Skeletal muscle satellite cell (primary cell): ENCODE results near the gene MICAL3.

Experiments
- H3K27me3 ChIP-seq: 2 replicates; pipeline ENCODE4 v1.7.0; 2013; ENCODE audit warnings: low read length; ENCODE audit not compliant: control insufficient read depth, insufficient read depth
- H3K36me3 ChIP-seq: 2 replicates; pipeline ENCODE4 v1.7.0; 2013; ENCODE audit warnings: mild to moderate bottlenecking, control low read depth, low read length; ENCODE audit not compliant: insufficient read depth
- H3K4me1 ChIP-seq: 2 replicates; pipeline ENCODE4 v1.7.0; 2013; ENCODE audit warnings: low read length; ENCODE audit not compliant: control insufficient read depth, insufficient read depth
- H3K4me2 ChIP-seq: 2 replicates; pipeline ENCODE4 v1.7.0; 2013; ENCODE audit warnings: mild to moderate bottlenecking, low read length
- H3K4me3 ChIP-seq: 2 replicates; pipeline ENCODE4 v1.7.0; 2013; ENCODE audit warnings: low read length
- H3K9ac ChIP-seq: 2 replicates; pipeline ENCODE4 v1.7.0; 2013; ENCODE audit warnings: mild to moderate bottlenecking, low read depth, low read length, moderate library complexity
- H3K9me3 ChIP-seq: replicated peaks from 2 replicates; pipeline ENCODE4 v1.7.0; 2013; ENCODE audit warnings: mild to moderate bottlenecking, control low read depth, low read length

MICAL3 gene

GRCh38 chr22:17779286-17780115 is 244.9 kb downstream of the MICAL3 start:
- Histone ChIP-seq H3K36me3 (no peaks in the 10 kb centered on the region), H3K27me3 (no peaks in the 10 kb centered on the region), H3K9me3 (no peaks in the 10 kb centered on the region), H3K9ac (no peak overlapping the region), H3K4me3 (no peak overlapping the region), H3K4me1 (peaks cover 22% of the 10 kb centered on the region), H3K4me2 (no peak overlapping the region)

- Histone ChIP-seq H3K4me3 (no peak overlapping the region), H3K27me3 (no peaks in the 10 kb centered on the region)
These were observed 245.9 kb downstream of the MICAL3 start for GRCh38 chr22:17778412-17778976.

GRCh38 chr22:17777717-17778044 is 246.7 kb downstream of the MICAL3 start:
- no peaks in the 10 kb centered on the region for H3K9me3 ChIP-seq
- H3K27me3 ChIP-seq, result no peaks in the 10 kb centered on the region
- H3K9ac ChIP-seq, result no peak overlapping the region
- no peak overlapping the region for H3K4me3 ChIP-seq
- no peaks in the 10 kb centered on the region for H3K36me3 ChIP-seq
- peaks cover 27% of the 10 kb centered on the region for H3K4me1 ChIP-seq
- no peak overlapping the region for H3K4me2 ChIP-seq

More at GRCh38 chr22:17778412-17778976, 245.9 kb downstream of the MICAL3 start:
- H3K9me3 ChIP-seq, result no peaks in the 10 kb centered on the region
- H3K36me3 ChIP-seq, result no peaks in the 10 kb centered on the region
- H3K4me2 ChIP-seq, result no peak overlapping the region
- peaks cover 24% of the 10 kb centered on the region for H3K4me1 ChIP-seq
- no peak overlapping the region for H3K9ac ChIP-seq

DNA sequence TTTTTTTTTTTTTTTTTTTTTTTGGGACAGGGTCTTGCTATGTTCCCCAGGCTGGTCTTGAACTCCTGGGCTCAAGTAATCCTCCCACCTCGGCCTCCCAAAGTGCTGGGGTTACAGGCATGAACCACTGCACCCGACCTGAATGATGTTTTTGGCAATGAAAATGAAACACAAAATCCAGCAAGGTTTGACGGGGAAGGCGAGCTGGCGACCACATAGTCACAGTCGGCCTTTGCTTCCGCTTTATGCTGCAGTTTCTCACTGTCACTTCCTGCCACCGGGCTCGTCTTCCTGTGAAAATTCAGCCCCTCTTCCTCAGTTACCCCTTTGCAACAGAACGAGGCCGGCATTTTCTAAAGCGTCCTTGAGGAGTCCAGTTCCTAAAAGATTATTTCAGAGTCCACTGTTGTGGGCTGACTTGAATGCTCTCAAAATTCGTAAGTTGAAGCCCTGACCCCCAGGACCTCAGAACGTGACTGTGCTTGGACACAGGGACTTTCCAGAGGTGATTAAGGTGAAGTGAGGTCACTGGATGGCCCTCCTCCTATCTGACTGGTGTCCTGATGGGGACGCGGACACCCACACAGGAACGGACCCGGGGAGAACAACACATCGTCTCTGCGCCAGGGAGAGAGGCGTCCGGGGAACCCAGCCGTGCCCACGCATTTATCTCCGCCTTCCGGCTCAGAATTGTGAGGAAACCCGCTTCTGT is 247.2 kb downstream of the MICAL3 start:
- no peak overlapping the region for H3K4me3 ChIP-seq
- peaks cover 30% of the 10 kb centered on the region for H3K4me1 ChIP-seq
- H3K9ac ChIP-seq, result no peak overlapping the region
- H3K36me3 ChIP-seq, result no peaks in the 10 kb centered on the region
- H3K27me3 ChIP-seq, result no peaks in the 10 kb centered on the region
- H3K9me3 ChIP-seq, result no peaks in the 10 kb centered on the region
- H3K4me2 ChIP-seq, result no peak overlapping the region

DNA sequence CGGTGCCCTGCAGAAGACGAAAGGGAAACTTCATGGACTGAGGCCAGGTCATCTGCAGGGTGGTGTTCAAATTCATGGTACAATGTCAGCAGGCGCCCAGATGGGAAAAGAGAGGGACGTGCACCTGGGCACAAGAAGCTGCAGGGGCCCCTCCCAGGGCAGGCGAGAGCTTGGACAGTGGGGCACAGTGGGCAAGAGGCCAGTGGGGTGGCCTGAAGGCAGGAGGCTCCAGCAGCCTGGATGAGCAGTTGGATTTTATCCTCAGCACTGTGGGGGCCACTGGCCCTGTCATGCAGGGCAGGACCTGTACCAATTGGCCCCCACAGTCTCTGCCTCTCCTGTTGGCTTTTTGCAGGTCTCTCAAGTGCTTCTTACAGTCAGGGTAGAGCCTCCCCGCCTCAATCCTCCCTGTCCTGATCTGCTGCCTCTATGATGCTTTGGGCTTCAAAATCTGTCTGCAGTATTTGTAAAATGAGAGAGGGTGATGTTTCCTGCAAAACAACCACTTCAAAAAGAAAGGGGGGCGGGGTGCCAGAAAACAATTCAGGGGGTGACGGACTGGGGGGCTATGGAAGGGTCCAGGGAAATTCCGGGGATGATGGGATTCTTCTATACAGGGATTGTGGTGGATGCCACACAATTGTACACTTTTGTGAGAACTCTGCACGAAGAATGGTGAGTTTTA is 248.4 kb downstream of the MICAL3 start:
- Histone ChIP-seq H3K9ac (no peak overlapping the region), H3K4me2 (no peak overlapping the region), H3K36me3 (no peaks in the 10 kb centered on the region), H3K9me3 (no peaks in the 10 kb centered on the region), H3K4me3 (no peak overlapping the region), H3K27me3 (no peaks in the 10 kb centered on the region), H3K4me1 (peaks cover 25% of the 10 kb centered on the region)

- Histone ChIP-seq H3K27me3 (no peaks in the 10 kb centered on the region), H3K9me3 (no peaks in the 10 kb centered on the region), H3K9ac (no peak overlapping the region), H3K4me3 (no peak overlapping the region), H3K36me3 (no peaks in the 10 kb centered on the region), H3K4me2 (peak overlapping the region; percentile 96), H3K4me1 (peaks cover 24% of the 10 kb centered on the region)
These were observed 249.3 kb downstream of the MICAL3 start for GRCh38 chr22:17774926-17775685.

GRCh38 chr22:17774206-17774925 is 250.0 kb downstream of the MICAL3 start, which contains the start of gene BID:
Gene BID (minus strand): TSS chr22:17774469. CDS start chr22:17750116, 24,353 bp downstream.
- Histone ChIP-seq H3K9ac (peak within 1 kb of the TSS; percentile 81), H3K4me3 (peak within 1 kb of the TSS; percentile 73), H3K9me3 (no peaks in the 10 kb centered on the region), H3K4me2 (peak within 1 kb of the TSS; percentile 96), H3K36me3 (no peaks in the 10 kb centered on the region), H3K4me1 (peaks cover 24% of the 10 kb centered on the region), H3K27me3 (no peaks in the 10 kb centered on the region)

- Histone ChIP-seq H3K9ac (peak overlapping the region; percentile 81), H3K4me3 (peak overlapping the region; percentile 73), H3K4me2 (peak overlapping the region; percentile 96), H3K4me1 (peaks cover 24% of the 10 kb centered on the region), H3K9me3 (no peaks in the 10 kb centered on the region), H3K36me3 (no peaks in the 10 kb centered on the region), H3K27me3 (no peaks in the 10 kb centered on the region)
These were observed 250.7 kb downstream of the MICAL3 start for GRCh38 chr22:17773606-17774205.

DNA sequence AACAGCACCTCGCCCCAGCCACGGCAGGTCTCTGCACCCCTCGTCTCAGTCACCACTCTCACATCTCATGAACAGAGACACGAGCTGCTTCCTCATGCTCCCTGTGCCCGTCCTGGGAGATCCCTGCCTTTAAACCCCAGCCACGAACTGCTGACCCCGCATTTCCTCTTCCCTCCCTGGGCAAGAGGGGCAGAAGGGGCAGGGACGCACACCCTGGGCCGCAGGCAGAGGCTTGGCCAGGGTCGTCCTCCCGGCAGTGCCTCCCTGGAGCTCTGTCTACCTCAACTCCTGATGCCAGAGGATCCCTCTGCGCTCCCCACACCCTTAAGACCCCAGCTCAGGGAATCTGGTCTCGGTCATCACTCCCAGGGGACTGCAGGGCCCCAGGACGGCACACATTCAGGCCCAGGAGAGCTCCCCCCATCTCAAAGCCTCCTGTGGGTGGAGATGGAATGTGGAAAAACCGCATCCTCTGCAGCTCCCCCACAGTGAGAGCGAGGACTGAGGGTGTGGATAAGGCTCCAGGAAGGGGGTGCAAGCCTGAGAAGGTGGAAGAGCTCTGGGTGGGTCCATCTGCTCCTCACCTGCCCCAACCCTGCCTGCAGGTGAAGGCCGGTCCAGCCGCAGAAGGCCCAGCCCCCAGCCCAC is 251.3 kb downstream of the MICAL3 start:
- peak overlapping the region; percentile 81 for H3K9ac ChIP-seq

More for the DNA sequence above, 251.3 kb downstream of the MICAL3 start:
- H3K36me3 ChIP-seq, result no peaks in the 10 kb centered on the region
- peak overlapping the region; percentile 96 for H3K4me2 ChIP-seq
- peaks cover 24% of the 10 kb centered on the region for H3K4me1 ChIP-seq
- H3K4me3 ChIP-seq, result peak overlapping the region; percentile 73
- no peaks in the 10 kb centered on the region for H3K27me3 ChIP-seq
- no peaks in the 10 kb centered on the region for H3K9me3 ChIP-seq
